DMS 273 treated with DMSO at 0.1 percent for 48 hours (cell line): ENCODE data around the gene LIMS2.

ENCODE experiments used
- DNase-seq: peaks from one replicate; lab custom pipeline; 2025; lab: John Stamatoyannopoulos, UW

The LIMS2 gene

GRCh38 chr2:127658641-127659407 is 16.5 kb downstream of the LIMS2 start:
- DNase-seq, result no peak

GRCh38 chr2:127658146-127658545 is 17.2 kb downstream of the LIMS2 start:
- no peak for DNase-seq

- no peak for DNase-seq
These were observed 18.1 kb downstream of the LIMS2 start for GRCh38 chr2:127657232-127657595.

GRCh38 chr2:127656569-127657231 is 18.6 kb downstream of the LIMS2 start:
- DNase-seq, result no peak

GRCh38 chr2:127655209-127656073 is 19.9 kb downstream of the LIMS2 start:
- DNase-seq, result no peak

- DNase-seq, result no peak
These were observed 20.5 kb downstream of the LIMS2 start for GRCh38 chr2:127654838-127655175.

- no peak for DNase-seq
These were observed 21.1 kb downstream of the LIMS2 start for GRCh38 chr2:127654084-127654837.

- no peak for DNase-seq
These were observed 21.8 kb downstream of the LIMS2 start for GRCh38 chr2:127653421-127654083.

- DNase-seq, result no peak
These were observed 22.5 kb downstream of the LIMS2 start for GRCh38 chr2:127652786-127653357.

GRCh38 chr2:127651971-127652550 is 23.3 kb downstream of the LIMS2 start:
- no peak for DNase-seq

- DNase-seq, result no peak
These were observed 23.9 kb downstream of the LIMS2 start for GRCh38 chr2:127651381-127651809.

- no peak for DNase-seq
These were observed 24.4 kb downstream of the LIMS2 start for GRCh38 chr2:127650785-127651380.

- DNase-seq, result no peak
These were observed 25.1 kb downstream of the LIMS2 start for GRCh38 chr2:127650041-127650784.

GRCh38 chr2:127649684-127650040 is 25.7 kb downstream of the LIMS2 start:
- DNase-seq, result peak; percentile 8

GRCh38 chr2:127649100-127649611 is 26.2 kb downstream of the LIMS2 start:
- DNase-seq, result no peak

- no peak for DNase-seq
These were observed 27.0 kb downstream of the LIMS2 start for GRCh38 chr2:127648321-127648720.

GRCh38 chr2:127647242-127648190 is 27.8 kb downstream of the LIMS2 start:
- no peak for DNase-seq

- no peak for DNase-seq
These were observed 28.7 kb downstream of the LIMS2 start for GRCh38 chr2:127646487-127647241.
